SK-N-SH (cell line): ENCODE data around the gene LRRC51. TPM values are rescaled to one million over a fixed set of nuclear protein-coding genes. Genes with fewer than 3 reads are reported as not detected.

Source experiments
- CTCF ChIA-PET: fragments of 300-600, 350-600 bp; formaldehyde crosslinking; extraction: SDS; loops from one replicate; lab custom pipeline; 2021; lab: Yijun Ruan, JAX
- POLR2A ChIA-PET: fragments of 350-600 bp; sonication (Branson Sonifier 250); formaldehyde crosslinking; extraction: SDS; loops from one replicate; lab custom pipeline; 2020; ENCODE audit warnings: antibody characterized with exemption, inconsistent platforms; lab: Yijun Ruan, JAX
- DNase-seq: peaks from one replicate; pipeline ENCODE4 v3.0.0; 2012
- H2AFZ ChIP-seq: fragments of 200-600 bp; sonication (generic); 2 replicates; pipeline ENCODE4 v1.8.1; 2016; ENCODE audit warnings: antibody characterized with exemption, mild to moderate bottlenecking, low read depth
- H3F3A ChIP-seq: fragments of 200-600 bp; sonication (generic); replicated peaks from 2 replicates; pipeline ENCODE3; 2016; ENCODE audit warnings: antibody characterized with exemption, mild to moderate bottlenecking; ENCODE audit not compliant: insufficient read depth
- H3K27ac ChIP-seq, 2 experiments: fragments of 200-500 bp in 1 of 2; fragments of 200-600 bp in 1 of 2; sonication (Bioruptor generic) in 1 of 2; sonication (generic), shearing (Covaris generic) in 1 of 2; 2 replicates each; pipeline versions ENCODE4 v1.5.1 to v1.6.1; 2014 to 2016; ENCODE audit warnings: low read depth in 2 of 2, inconsistent platforms in 1 of 2, low read length in 1 of 2, mild to moderate bottlenecking in 1 of 2, mixed read lengths in 1 of 2
- H3K27me3 ChIP-seq: fragments of 200-600 bp; sonication (generic), shearing (Covaris generic); 2 replicates; pipeline ENCODE4 v1.6.1; 2016; ENCODE audit warnings: mixed run types; ENCODE audit not compliant: insufficient read depth
- H3K36me3 ChIP-seq, 2 experiments: fragments of 200-500 bp in 1 of 2; fragments of 200-600 bp in 1 of 2; sonication (Bioruptor generic) in 1 of 2; sonication (generic) in 1 of 2; replicated peaks in 1 of 2; 2 replicates each; pipeline versions ENCODE3 to v1.5.1; 2014 to 2016; ENCODE audit warnings: low read length in 1 of 2, mild to moderate bottlenecking in 1 of 2; ENCODE audit not compliant: insufficient read depth in 2 of 2, control insufficient read depth in 1 of 2
- H3K4me1 ChIP-seq, 2 experiments: fragments of 200-500 bp in 1 of 2; fragments of 200-600 bp in 1 of 2; sonication (Bioruptor generic) in 1 of 2; sonication (generic), shearing (Covaris generic) in 1 of 2; 2 replicates each; pipeline versions ENCODE4 v1.5.1 to v1.6.1; 2014 to 2016; ENCODE audit warnings: low read depth in 1 of 2, low read length in 1 of 2, mixed run types in 1 of 2; ENCODE audit not compliant: insufficient read depth in 2 of 2, control insufficient read depth in 1 of 2
- H3K4me2 ChIP-seq: fragments of 200-600 bp; sonication (generic), shearing (Covaris generic); 2 replicates; pipeline ENCODE4 v1.6.1; 2017; ENCODE audit warnings: mixed run types
- H3K4me3 ChIP-seq, 2 experiments: fragments of 200-500 bp in 1 of 2; fragments of 200-600 bp in 1 of 2; sonication (Bioruptor generic) in 1 of 2; sonication (generic), shearing (Covaris generic) in 1 of 2; 2 replicates each; pipeline versions ENCODE4 v1.5.1 to v1.8.1; 2014 to 2016; ENCODE audit warnings: low read depth in 2 of 2, inconsistent platforms in 1 of 2, low read length in 1 of 2, mild to moderate bottlenecking in 1 of 2, mixed read lengths in 1 of 2, moderate library complexity in 1 of 2
- H3K79me2 ChIP-seq: fragments of 200-600 bp; sonication (generic); 2 replicates; pipeline ENCODE4 v1.8.1; 2017; ENCODE audit warnings: mild to moderate bottlenecking; ENCODE audit not compliant: insufficient read depth
- H3K9ac ChIP-seq: fragments of 200-600 bp; sonication (generic); 2 replicates; pipeline ENCODE4 v1.6.1; 2017; ENCODE audit warnings: mixed run types
- H3K9me2 ChIP-seq: fragments of 200-600 bp; sonication (generic); 2 replicates; pipeline ENCODE4 v1.6.1; 2017; ENCODE audit warnings: mixed run types
- H3K9me3 ChIP-seq: fragments of 200-600 bp; sonication (generic); 2 replicates; pipeline ENCODE4 v1.6.1; 2017; ENCODE audit warnings: mixed run types, mild to moderate bottlenecking, moderate library complexity
- H4K20me1 ChIP-seq: fragments of 200-600 bp; sonication (generic); 2 replicates; pipeline ENCODE4 v1.6.1; 2017; ENCODE audit warnings: mild to moderate bottlenecking, mixed run types; ENCODE audit not compliant: insufficient read depth
- CHD2 ChIP-seq: fragments of 150-350 bp; IDR thresholded peaks from 2 replicates; pipeline ENCODE4 v1.6.1; 2018; ENCODE audit warnings: low read length; ENCODE audit not compliant: partially characterized antibody
- ELF1 ChIP-seq: IDR thresholded peaks from 2 replicates; pipeline ENCODE4 v1.4.0; 2012
- EP300 ChIP-seq, 2 experiments: IDR thresholded peaks; 2 replicates each; pipeline versions ENCODE4 v1.4.0 to v1.6.1; 2012; ENCODE audit warnings: borderline replicate concordance in 1 of 2, low read depth in 1 of 2, low read length in 1 of 2
- FOSL2 ChIP-seq: IDR thresholded peaks from 2 replicates; pipeline ENCODE4 v1.4.0; 2012; ENCODE audit warnings: low read depth, mild to moderate bottlenecking, moderate library complexity, borderline replicate concordance
- FOXM1 ChIP-seq: IDR thresholded peaks from 2 replicates; pipeline ENCODE4 v1.4.0; 2012; ENCODE audit warnings: low read depth, mild to moderate bottlenecking
- GABPA ChIP-seq: IDR thresholded peaks from 2 replicates; pipeline ENCODE4 v1.4.0; 2012; ENCODE audit warnings: low read depth, mild to moderate bottlenecking
- GATA2 ChIP-seq: sonication (generic); formaldehyde crosslinking; IDR thresholded peaks from 2 replicates; pipeline ENCODE4 v1.5.0; 2020; ENCODE audit warnings: mild to moderate bottlenecking, missing genetic modification reagents
- JUND ChIP-seq: IDR thresholded peaks from 2 replicates; pipeline ENCODE4 v1.4.0; 2012
- MAX ChIP-seq: IDR thresholded peaks from 2 replicates; pipeline ENCODE4 v1.4.0; 2012; ENCODE audit warnings: low read depth
- MXI1 ChIP-seq: IDR thresholded peaks from 2 replicates; pipeline ENCODE4 v1.6.1; 2012; ENCODE audit warnings: mild to moderate bottlenecking, low read depth, low read length, improper control_type of control experiment
- NFIC ChIP-seq: IDR thresholded peaks from 2 replicates; pipeline ENCODE4 v1.4.0; 2012; ENCODE audit warnings: borderline replicate concordance
- POLR2AphosphoS5 ChIP-seq: IDR thresholded peaks from 2 replicates; pipeline ENCODE4 v1.6.1; 2012; ENCODE audit warnings: low read depth, low read length
- RAD21 ChIP-seq: IDR thresholded peaks from 2 replicates; pipeline ENCODE4 v1.6.1; 2012; ENCODE audit warnings: mild to moderate bottlenecking, low read length
- RCOR1 ChIP-seq: fragments of 150-350 bp; IDR thresholded peaks from 2 replicates; pipeline ENCODE4 v1.6.1; 2017; ENCODE audit warnings: antibody characterized with exemption, low read length
- RFX5 ChIP-seq: IDR thresholded peaks from 2 replicates; pipeline ENCODE4 v1.6.1; 2012; ENCODE audit warnings: mild to moderate bottlenecking, improper control_type of control experiment, low read length
- RXRA ChIP-seq: IDR thresholded peaks from 2 replicates; pipeline ENCODE4 v1.4.0; 2012; ENCODE audit warnings: low read depth, mild to moderate bottlenecking, borderline replicate concordance
- SIN3A ChIP-seq: IDR thresholded peaks from 2 replicates; pipeline ENCODE4 v1.6.1; 2012; ENCODE audit warnings: low read depth, mild to moderate bottlenecking, low read length, moderate library complexity, borderline replicate concordance
- TEAD4 ChIP-seq: IDR thresholded peaks from 2 replicates; pipeline ENCODE4 v1.4.0; 2012; ENCODE audit warnings: mild to moderate bottlenecking, borderline replicate concordance; ENCODE audit not compliant: insufficient read depth
- USF2 ChIP-seq: fragments of 150-350 bp; IDR thresholded peaks from 2 replicates; pipeline ENCODE4 v1.6.1; 2017; ENCODE audit warnings: antibody characterized with exemption, low read length, low read depth, borderline replicate concordance
- WGBS: methylation state at CpG from one replicate; pipeline ENCODE4 v1.1.6; 2017; ENCODE audit warnings: low lambda C conversion rate; 5-methylcytosine and 5-hydroxymethylcytosine counted together
- polyA plus RNA-seq, 3 experiments: library from polyadenylated mRNA; depleted of rRNA; stranded (reverse); fragments of >200 nt; gene quantifications; 2 replicates each; pipeline ENCODE4 v1.2.3, GENCODE V29; 2012
- TF ChIP-seq, protein P1 (sequence below): fragments of 200-600 bp; sonication (generic); IDR thresholded peaks from 2 replicates; pipeline ENCODE4 v1.6.1; 2017; ENCODE audit warnings: antibody characterized with exemption, mild to moderate bottlenecking, moderate library complexity
- TF ChIP-seq, protein P2 (sequence below): IDR thresholded peaks from 2 replicates; pipeline ENCODE4 v1.4.0; 2012; ENCODE audit warnings: low read depth, borderline replicate concordance
- TF ChIP-seq, protein P3 (sequence below): IDR thresholded peaks from 2 replicates; pipeline ENCODE4; 2012

Gene LRRC51
- polyA plus RNA-seq, 1 of the 3 experiments (the other 2 are of a cell fraction) = 7.3 TPM

DNA sequence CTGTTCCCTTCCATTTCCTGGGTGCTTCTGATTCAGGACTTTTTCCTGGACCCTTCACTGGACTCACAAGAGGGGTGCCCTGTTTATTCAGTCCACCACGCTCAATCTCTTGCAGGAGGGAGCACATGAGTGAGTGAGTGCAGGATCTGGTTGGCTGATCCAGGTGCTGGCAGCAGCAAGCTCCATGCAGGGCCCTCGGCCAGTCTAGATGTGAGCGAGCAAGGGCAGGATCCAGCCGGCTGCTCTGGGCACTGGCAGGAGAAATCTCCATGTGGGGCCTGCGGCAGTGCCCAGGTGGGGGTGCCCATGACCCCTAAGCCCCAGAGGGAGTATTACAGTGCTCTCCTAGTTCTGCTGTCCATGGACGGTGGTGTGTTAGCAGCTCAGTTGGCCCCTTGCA, 43.4 kb downstream of the LRRC51 start:
- Histone ChIP-seq H3K79me2 (no peaks in the 10 kb centered on the region), H3K9ac (no peak overlapping the region), H3K4me3 (no peak overlapping the region), H3K4me1 (no peaks in the 10 kb centered on the region), H3K9me3 (peaks cover 5% of the 10 kb centered on the region; the same call in 1 of the 2 replicates), H3K36me3 (no peaks in the 10 kb centered on the region), H3K9me2 (no peaks in the 10 kb centered on the region), H3K4me2 (no peak overlapping the region), H3F3A (no peaks in the 10 kb centered on the region), H3K27me3 (no peaks in the 10 kb centered on the region; the same call in 1 of the 2 replicates), H2AFZ (no peak overlapping the region), H3K27ac (no peak overlapping the region), H4K20me1 (no peaks in the 10 kb centered on the region)
- no peak for DNase-seq
- POLR2A ChIA-PET = no interaction called here
- TF ChIP-seq JUND (no peak), TEAD4 (no peak), GATA2 (CRISPR knock-in tag) (no peak), CHD2 (no peak), USF2 (no peak), RAD21 (no peak), RCOR1 (no peak)
- TF ChIP-seq, protein P1, sequence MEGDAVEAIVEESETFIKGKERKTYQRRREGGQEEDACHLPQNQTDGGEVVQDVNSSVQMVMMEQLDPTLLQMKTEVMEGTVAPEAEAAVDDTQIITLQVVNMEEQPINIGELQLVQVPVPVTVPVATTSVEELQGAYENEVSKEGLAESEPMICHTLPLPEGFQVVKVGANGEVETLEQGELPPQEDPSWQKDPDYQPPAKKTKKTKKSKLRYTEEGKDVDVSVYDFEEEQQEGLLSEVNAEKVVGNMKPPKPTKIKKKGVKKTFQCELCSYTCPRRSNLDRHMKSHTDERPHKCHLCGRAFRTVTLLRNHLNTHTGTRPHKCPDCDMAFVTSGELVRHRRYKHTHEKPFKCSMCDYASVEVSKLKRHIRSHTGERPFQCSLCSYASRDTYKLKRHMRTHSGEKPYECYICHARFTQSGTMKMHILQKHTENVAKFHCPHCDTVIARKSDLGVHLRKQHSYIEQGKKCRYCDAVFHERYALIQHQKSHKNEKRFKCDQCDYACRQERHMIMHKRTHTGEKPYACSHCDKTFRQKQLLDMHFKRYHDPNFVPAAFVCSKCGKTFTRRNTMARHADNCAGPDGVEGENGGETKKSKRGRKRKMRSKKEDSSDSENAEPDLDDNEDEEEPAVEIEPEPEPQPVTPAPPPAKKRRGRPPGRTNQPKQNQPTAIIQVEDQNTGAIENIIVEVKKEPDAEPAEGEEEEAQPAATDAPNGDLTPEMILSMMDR = no peak
- CTCF ChIA-PET = interaction anchor here (2.7 kb wide), 1 partner anchor 20 kb away, joined by 17 read pairs; no protein-coding TSS in a partner anchor
- 63% methylated on average over 5 of the region's 6 CpGs for WGBS

DNA sequence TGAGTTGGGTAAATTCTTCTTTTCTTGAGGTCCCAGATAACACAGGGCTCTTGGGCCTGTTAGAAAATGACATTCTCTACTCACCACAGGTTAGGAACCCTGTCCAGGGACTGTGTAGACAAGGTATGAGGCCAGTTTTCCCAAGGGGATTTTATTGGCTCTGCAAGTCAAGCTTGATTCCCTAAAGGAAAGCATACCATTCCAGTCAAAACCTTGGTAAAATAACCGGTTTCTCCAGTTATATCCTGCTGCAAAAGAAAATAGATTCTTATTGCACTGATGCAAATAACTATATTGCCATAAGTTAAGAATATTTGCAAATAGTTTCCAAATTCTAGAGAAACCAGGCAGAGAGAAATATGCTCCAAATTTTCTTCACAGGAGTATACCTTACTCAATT, 45.3 kb downstream of the LRRC51 start:
- Histone ChIP-seq H4K20me1 (no peaks in the 10 kb centered on the region), H3F3A (no peaks in the 10 kb centered on the region), H3K9ac (no peak overlapping the region), H3K9me3 (peaks cover 5% of the 10 kb centered on the region; the same call in 1 of the 2 replicates), H3K9me2 (no peaks in the 10 kb centered on the region), H3K4me3 (no peak overlapping the region), H3K27me3 (no peaks in the 10 kb centered on the region; the same call in 1 of the 2 replicates), H3K79me2 (no peaks in the 10 kb centered on the region), H2AFZ (no peak overlapping the region), H3K27ac (no peak overlapping the region), H3K4me1 (no peaks in the 10 kb centered on the region), H3K4me2 (no peak overlapping the region), H3K36me3 (no peaks in the 10 kb centered on the region)
- 16% methylated on average over 1 of the region's 1 CpG for WGBS
- TF ChIP-seq SIN3A (no peak), MAX (no peak), FOSL2 (no peak), MXI1 (no peak), POLR2AphosphoS5 (no peak), ELF1 (no peak), GATA2 (CRISPR knock-in tag) (no peak), NFIC (no peak), EP300 (IDR thresholded peaks at IDR 0.05; ENCODE audit: borderline replicate concordance in 1 of 2, low read depth in 1 of 2, low read length in 1 of 2) (no peak), RFX5 (no peak), RXRA (no peak), CHD2 (no peak), FOXM1 (no peak), RCOR1 (no peak), GABPA (no peak)
- TF ChIP-seq, protein P2, sequence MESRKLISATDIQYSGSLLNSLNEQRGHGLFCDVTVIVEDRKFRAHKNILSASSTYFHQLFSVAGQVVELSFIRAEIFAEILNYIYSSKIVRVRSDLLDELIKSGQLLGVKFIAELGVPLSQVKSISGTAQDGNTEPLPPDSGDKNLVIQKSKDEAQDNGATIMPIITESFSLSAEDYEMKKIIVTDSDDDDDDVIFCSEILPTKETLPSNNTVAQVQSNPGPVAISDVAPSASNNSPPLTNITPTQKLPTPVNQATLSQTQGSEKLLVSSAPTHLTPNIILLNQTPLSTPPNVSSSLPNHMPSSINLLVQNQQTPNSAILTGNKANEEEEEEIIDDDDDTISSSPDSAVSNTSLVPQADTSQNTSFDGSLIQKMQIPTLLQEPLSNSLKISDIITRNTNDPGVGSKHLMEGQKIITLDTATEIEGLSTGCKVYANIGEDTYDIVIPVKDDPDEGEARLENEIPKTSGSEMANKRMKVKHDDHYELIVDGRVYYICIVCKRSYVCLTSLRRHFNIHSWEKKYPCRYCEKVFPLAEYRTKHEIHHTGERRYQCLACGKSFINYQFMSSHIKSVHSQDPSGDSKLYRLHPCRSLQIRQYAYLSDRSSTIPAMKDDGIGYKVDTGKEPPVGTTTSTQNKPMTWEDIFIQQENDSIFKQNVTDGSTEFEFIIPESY = no peak
- TF ChIP-seq, protein P3, sequence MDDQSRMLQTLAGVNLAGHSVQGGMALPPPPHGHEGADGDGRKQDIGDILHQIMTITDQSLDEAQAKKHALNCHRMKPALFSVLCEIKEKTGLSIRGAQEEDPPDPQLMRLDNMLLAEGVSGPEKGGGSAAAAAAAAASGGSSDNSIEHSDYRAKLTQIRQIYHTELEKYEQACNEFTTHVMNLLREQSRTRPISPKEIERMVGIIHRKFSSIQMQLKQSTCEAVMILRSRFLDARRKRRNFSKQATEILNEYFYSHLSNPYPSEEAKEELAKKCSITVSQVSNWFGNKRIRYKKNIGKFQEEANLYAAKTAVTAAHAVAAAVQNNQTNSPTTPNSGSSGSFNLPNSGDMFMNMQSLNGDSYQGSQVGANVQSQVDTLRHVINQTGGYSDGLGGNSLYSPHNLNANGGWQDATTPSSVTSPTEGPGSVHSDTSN = no peak
- ChIA-PET CTCF (interaction anchor here (0.8 to 2.2 kb wide), 5 partner anchors 15 to 309 kb away, joined by 3 to 12 read pairs (median 4); partner anchors contain the start of genes CLPB and XNDC1N), POLR2A (no interaction called here)
- no peak for DNase-seq
